HCT116 (cell line): Measurements from ENCODE around the gene TARBP2. TPM values are rescaled to one million over a fixed set of nuclear protein-coding genes. Genes with fewer than 3 reads are reported as not detected.

ENCODE experiments used
- ATAC-seq: fragments of 200-7000 bp; cut with Tn5 transposase; 2 replicates; pipeline ENCODE4 v1.9.1; 2020; ENCODE audit warnings: mild to moderate bottlenecking, moderate library complexity
- BruUV-seq: library from RNA; stranded (reverse); fragments of 400-500 nt; replicated peaks from 2 replicates; lab custom pipeline; 2021; lab: Mats Ljungman, UMichigan
- CTCF ChIA-PET: fragments of 300-600 bp; sonication (Branson Sonifier 250); formaldehyde crosslinking; loops from one replicate; lab custom pipeline; 2021; ENCODE audit warnings: antibody characterized with exemption; lab: Charles Lee
- POLR2A ChIA-PET: fragments of 300-600, 350-600 bp; sonication (Branson Sonifier 250); formaldehyde crosslinking; loops from one replicate; lab custom pipeline; 2021; ENCODE audit warnings: antibody characterized with exemption; lab: Charles Lee
- RAD21 ChIA-PET, 2 experiments: fragments of 300-600 bp; sonication (Branson Sonifier 250); formaldehyde crosslinking; loops; one replicate each; lab custom pipeline; 2023; ENCODE audit warnings: low total read pairs in 2 of 2; ENCODE audit not compliant: uncharacterized antibody in 2 of 2, unreplicated experiment in 2 of 2, low non-redundant PET in 1 of 2; lab: Charles Lee
- DNase-seq: peaks from one replicate; pipeline ENCODE4 v3.0.0-alpha.2; 2010; ENCODE audit warnings: low read depth, low spot score
- H2AFZ ChIP-seq: fragments of 200-600 bp; shearing (Covaris generic), sonication (generic); 2 replicates; pipeline ENCODE4 v1.6.1; 2017; ENCODE audit warnings: low read depth, mixed run types, mixed read lengths, antibody characterized with exemption, low read length; ENCODE audit not compliant: poor library complexity, severe bottlenecking
- H3K27ac ChIP-seq: 2 replicates; pipeline ENCODE4 v1.5.1; 2012; ENCODE audit warnings: low read depth, low read length
- H3K27me3 ChIP-seq: fragments of 200-600 bp; sonication (generic); 2 replicates; pipeline ENCODE4 v1.6.1; 2016; ENCODE audit warnings: mixed run types, low read length, mixed read lengths; ENCODE audit not compliant: insufficient read depth
- H3K36me3 ChIP-seq, 2 experiments: fragments of 200-500 bp in 1 of 2; fragments of 200-600 bp in 1 of 2; sonication (Bioruptor generic) in 1 of 2; sonication (generic) in 1 of 2; 2 replicates each; pipeline versions ENCODE4 v1.5.1 to v1.6.1; 2014 to 2016; ENCODE audit warnings: low read length in 2 of 2, inconsistent platforms in 1 of 2, mixed read lengths in 1 of 2, mixed run types in 1 of 2; ENCODE audit not compliant: insufficient read depth in 2 of 2, control insufficient read depth in 1 of 2
- H3K4me1 ChIP-seq, 2 experiments: fragments of 200-600 bp in 1 of 2; sonication (generic) in 1 of 2; 2 replicates each; pipeline versions ENCODE4 v1.5.1 to v1.6.1; 2012 to 2017; ENCODE audit warnings: low read length in 2 of 2, inconsistent platforms in 1 of 2, mild to moderate bottlenecking in 1 of 2, mixed read lengths in 1 of 2, mixed run types in 1 of 2, moderate library complexity in 1 of 2; ENCODE audit not compliant: insufficient read depth in 2 of 2, control insufficient read depth in 1 of 2
- H3K4me2 ChIP-seq: fragments of 200-600 bp; sonication (generic); 2 replicates; pipeline ENCODE4 v1.6.1; 2017; ENCODE audit warnings: mixed run types, low read length, mixed read lengths
- H3K4me3 ChIP-seq, 2 experiments: fragments of 200-600 bp in 1 of 2; sonication (generic) in 1 of 2; replicated peaks in 1 of 2; 2 replicates each; pipeline ENCODE4 v1.5.1; 2011 to 2016; ENCODE audit warnings: low read length in 2 of 2, control low read depth in 1 of 2, low read depth in 1 of 2, mild to moderate bottlenecking in 1 of 2, mixed read lengths in 1 of 2, mixed run types in 1 of 2
- H3K79me2 ChIP-seq: fragments of 200-600 bp; sonication (generic); 2 replicates; pipeline ENCODE4 v1.6.1; 2017; ENCODE audit warnings: mild to moderate bottlenecking, mixed run types, low read length, moderate library complexity, mixed read lengths; ENCODE audit not compliant: insufficient read depth
- H3K9ac ChIP-seq: fragments of 200-600 bp; sonication (generic); 2 replicates; pipeline ENCODE4 v1.6.1; 2016; ENCODE audit warnings: low read length, mixed read lengths
- H3K9me2 ChIP-seq: fragments of 200-600 bp; sonication (generic), shearing (Covaris generic); 2 replicates; pipeline ENCODE4 v1.6.1; 2017; ENCODE audit warnings: mixed run types, mild to moderate bottlenecking, moderate library complexity; ENCODE audit not compliant: insufficient read depth
- H3K9me3 ChIP-seq, 2 experiments: fragments of 200-500 bp in 1 of 2; fragments of 200-600 bp in 1 of 2; sonication (Bioruptor generic) in 1 of 2; sonication (generic) in 1 of 2; 2 replicates each; pipeline ENCODE4 v1.6.1; 2014 to 2017; ENCODE audit warnings: low read length in 2 of 2, mixed read lengths in 2 of 2, inconsistent platforms in 1 of 2, low read depth in 1 of 2, mild to moderate bottlenecking in 1 of 2, mixed run types in 1 of 2, moderate library complexity in 1 of 2; ENCODE audit not compliant: control insufficient read depth in 1 of 2, insufficient read depth in 1 of 2
- H4K20me1 ChIP-seq: fragments of 200-600 bp; sonication (generic), shearing (Covaris generic); 2 replicates; pipeline ENCODE4 v1.6.1; 2017; ENCODE audit warnings: mixed run types, mild to moderate bottlenecking, moderate library complexity; ENCODE audit not compliant: insufficient read depth
- ATF3 ChIP-seq: IDR thresholded peaks from 2 replicates; pipeline ENCODE4 v1.6.1; 2012
- CBX3 ChIP-seq: IDR thresholded peaks from 2 replicates; pipeline ENCODE4 v1.6.1; 2012; ENCODE audit warnings: low read depth
- CEBPB ChIP-seq: IDR thresholded peaks from 2 replicates; pipeline ENCODE4 v1.6.1; 2012; ENCODE audit warnings: low read depth
- EGR1 ChIP-seq: IDR thresholded peaks from 2 replicates; pipeline ENCODE4 v1.6.1; 2012; ENCODE audit warnings: low read depth
- FOSL1 ChIP-seq: IDR thresholded peaks from 2 replicates; pipeline ENCODE4 v1.6.1; 2012; ENCODE audit warnings: low read depth
- POLR2A ChIP-seq: IDR thresholded peaks from 2 replicates; pipeline ENCODE4 v1.7.0; 2011; ENCODE audit warnings: borderline replicate concordance; ENCODE audit not compliant: insufficient read depth, insufficient read length; ENCODE audit errors: extremely low read depth
- POLR2AphosphoS5 ChIP-seq: IDR thresholded peaks from 2 replicates; pipeline ENCODE4 v1.6.1; 2011; ENCODE audit warnings: mild to moderate bottlenecking, low read depth, low read length, moderate library complexity
- REST ChIP-seq: IDR thresholded peaks from 2 replicates; pipeline ENCODE4 v1.6.1; 2012; ENCODE audit warnings: low read depth
- SIN3A ChIP-seq: IDR thresholded peaks from 2 replicates; pipeline ENCODE4 v1.6.1; 2012; ENCODE audit warnings: low read depth
- SP1 ChIP-seq: IDR thresholded peaks from 2 replicates; pipeline ENCODE4 v1.6.1; 2012; ENCODE audit warnings: low read depth
- TCF7L2 ChIP-seq: IDR thresholded peaks from 2 replicates; pipeline ENCODE4 v1.7.0; 2011; ENCODE audit warnings: borderline replicate concordance, inconsistent platforms; ENCODE audit not compliant: insufficient read depth, insufficient read length; ENCODE audit errors: extremely low read depth
- YY1 ChIP-seq: IDR thresholded peaks from 2 replicates; pipeline ENCODE4 v1.6.1; 2011; ENCODE audit warnings: low read length, low read depth, moderate library complexity, mild to moderate bottlenecking; ENCODE audit not compliant: insufficient replicate concordance; ENCODE audit errors: extremely low read depth
- intact Hi-C: fragments of 100-400 bp; cut with micrococcal nuclease; formaldehyde crosslinking; loops from 2 replicates; pipeline ENCODE4 v1.10.0; 2022
- total RNA-seq: library from RNA; stranded (reverse); gene quantifications from one replicate; pipeline ENCODE4 v1.2.1, GENCODE V29; 2021; ENCODE audit not compliant: unreplicated experiment

The TARBP2 gene
- total RNA-seq, 1 experiment from 2014 or later = 40.1 TPM

- POLR2A ChIA-PET = no interaction called here
- H4K20me1 ChIP-seq = no peaks in the 10 kb centered on the region
Measured at GRCh38 chr12:53532524-53533445, 31.7 kb downstream of the TARBP2 start.

More at GRCh38 chr12:53532524-53533445, 31.7 kb downstream of the TARBP2 start:
- RAD21 ChIA-PET = no interaction called here
- ATAC-seq = no peak
- CTCF ChIA-PET = interaction anchor here (0.9 to 1.2 kb wide), 2 partner anchors 10 to 143 kb away, joined by 3 read pairs; partner anchors contain the start of gene ATP5MC2
- no peak overlapping the region for H3K27ac ChIP-seq
- peaks cover 0 to 12% of the 10 kb centered on the region in 2 experiments; a peak in 2 of 4 replicates for H3K4me1 ChIP-seq
- no TSS peak for BruUV-seq
- H3K9ac ChIP-seq = no peak overlapping the region
- DNase-seq = no peak
- no peak overlapping the region for H2AFZ ChIP-seq
- no peaks in the 10 kb centered on the region for H3K27me3 ChIP-seq
- H3K4me3 ChIP-seq = no peak overlapping the region
- no peaks in the 10 kb centered on the region for H3K9me3 ChIP-seq
- H3K79me2 ChIP-seq = no peaks in the 10 kb centered on the region
- intact Hi-C loops = no loop called here
- peaks cover 25 to 29% of the 10 kb centered on the region in 2 experiments for H3K36me3 ChIP-seq
- no peak overlapping the region for H3K4me2 ChIP-seq
- no peak for TF ChIP-seq TCF7L2
- no peak for TF ChIP-seq CEBPB
- TF ChIP-seq CBX3 = no peak
- TF ChIP-seq YY1 = no peak
- TF ChIP-seq POLR2AphosphoS5 = no peak
- TF ChIP-seq SP1 = no peak
- no peak for TF ChIP-seq REST
- TF ChIP-seq POLR2A = no peak
- no peak for TF ChIP-seq EGR1
- no peak for TF ChIP-seq FOSL1
- no peak for TF ChIP-seq ATF3
- no peak for TF ChIP-seq SIN3A
- TF ChIP-seq, all 23 proteins: peak for 0
- H3K9me2 ChIP-seq = no peaks in the 10 kb centered on the region
